Measurements from ENCODE around the gene HASPIN. TPM values are rescaled to one million over a fixed set of nuclear protein-coding genes. Genes with fewer than 3 reads are reported as not detected.

The HASPIN gene
- total RNA-seq, 2 donors from 2014 or later: 44.2 to 64.6 TPM

DNA sequence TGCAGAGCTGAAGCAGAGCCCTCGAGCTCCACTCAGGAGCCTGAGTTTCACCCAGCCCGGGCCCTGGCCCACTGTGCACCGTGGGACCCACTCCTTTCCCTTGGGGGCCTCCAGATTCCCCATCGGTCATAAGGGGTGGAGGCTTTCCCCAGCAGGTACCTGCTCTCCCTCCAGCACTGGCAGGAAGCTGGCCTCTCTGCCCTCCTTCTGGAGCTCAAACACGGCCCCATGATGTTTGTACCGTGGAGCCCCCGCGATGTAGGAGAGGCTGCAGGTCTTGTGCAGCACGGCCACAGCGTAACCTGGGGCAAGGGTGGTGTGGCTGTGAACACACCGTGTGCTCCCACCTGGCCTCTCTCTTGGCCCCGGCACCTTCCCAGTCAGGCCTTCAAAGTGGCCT is 29.9 kb downstream of the HASPIN start:
- Mint-ChIP-seq H3K27me3 (peaks cover 0 to 3% of the 10 kb centered on the region in 2 donors), H3K36me3 (no peaks in the 10 kb centered on the region), H3K9me3 (no peaks in the 10 kb centered on the region), H3K4me3 (no peak overlapping the region), H3K4me1 (ENCODE audit: low read depth in 2 of 2) (peaks cover 17 to 27% of the 10 kb centered on the region in 2 donors), H3K27ac (no peak overlapping the region)
- no peak for DNase-seq (ENCODE audit: low spot score)
- no peak for ATAC-seq

GRCh38 chr17:3754066-3754457 is 30.4 kb downstream of the HASPIN start:
- H3K4me1 Mint-ChIP-seq (ENCODE audit: low read depth in 2 of 2): peaks cover 17 to 24% of the 10 kb centered on the region in 2 donors
- H3K27ac Mint-ChIP-seq: no peak overlapping the region
- H3K36me3 Mint-ChIP-seq: no peaks in the 10 kb centered on the region
- DNase-seq (ENCODE audit: low spot score) (no peak), ATAC-seq (no peak)
- H3K9me3 Mint-ChIP-seq: no peaks in the 10 kb centered on the region
- no peak overlapping the region for H3K4me3 Mint-ChIP-seq
- no peaks in the 10 kb centered on the region for H3K27me3 Mint-ChIP-seq

GRCh38 chr17:3754458-3755334 is 31.0 kb downstream of the HASPIN start:
- DNase-seq (ENCODE audit: low spot score) (peak; percentile 85), ATAC-seq (peak; percentile 89 to 96)
- Mint-ChIP-seq H3K36me3 (peaks cover 3% of the 10 kb centered on the region), H3K9me3 (peaks cover 2% of the 10 kb centered on the region), H3K4me1 (ENCODE audit: low read depth in 2 of 2) (peaks cover 19 to 26% of the 10 kb centered on the region in 2 donors), H3K4me3 (no peak overlapping the region), H3K27ac (no peak overlapping the region), H3K27me3 (no peaks in the 10 kb centered on the region)

- H3K36me3 Mint-ChIP-seq: peaks cover 8% of the 10 kb centered on the region
- peak overlapping the region; percentile 48 for H3K4me3 Mint-ChIP-seq
- peaks cover 23 to 30% of the 10 kb centered on the region in 2 donors for H3K4me1 Mint-ChIP-seq (ENCODE audit: low read depth in 2 of 2)
- no peaks in the 10 kb centered on the region for H3K27me3 Mint-ChIP-seq
- ATAC-seq (no peak), DNase-seq (ENCODE audit: low spot score) (no peak)
- H3K9me3 Mint-ChIP-seq: peaks cover 7% of the 10 kb centered on the region
- H3K27ac Mint-ChIP-seq: peak overlapping the region in 1 of 2 donors; percentile 45
Observed at GRCh38 chr17:3755335-3756030, 31.8 kb downstream of the HASPIN start.

GRCh38 chr17:3759597-3760216 is 36.0 kb downstream of the HASPIN start:
- Mint-ChIP-seq H3K4me1 (ENCODE audit: low read depth in 2 of 2) (peaks cover 36 to 39% of the 10 kb centered on the region in 2 donors), H3K9me3 (peaks cover 7% of the 10 kb centered on the region), H3K4me3 (no peak overlapping the region), H3K36me3 (peaks cover 14% of the 10 kb centered on the region), H3K27me3 (no peaks in the 10 kb centered on the region), H3K27ac (peak overlapping the region in 1 of 2 donors; percentile 80)
- DNase-seq (ENCODE audit: low spot score) (no peak), ATAC-seq (no peak)

DNA sequence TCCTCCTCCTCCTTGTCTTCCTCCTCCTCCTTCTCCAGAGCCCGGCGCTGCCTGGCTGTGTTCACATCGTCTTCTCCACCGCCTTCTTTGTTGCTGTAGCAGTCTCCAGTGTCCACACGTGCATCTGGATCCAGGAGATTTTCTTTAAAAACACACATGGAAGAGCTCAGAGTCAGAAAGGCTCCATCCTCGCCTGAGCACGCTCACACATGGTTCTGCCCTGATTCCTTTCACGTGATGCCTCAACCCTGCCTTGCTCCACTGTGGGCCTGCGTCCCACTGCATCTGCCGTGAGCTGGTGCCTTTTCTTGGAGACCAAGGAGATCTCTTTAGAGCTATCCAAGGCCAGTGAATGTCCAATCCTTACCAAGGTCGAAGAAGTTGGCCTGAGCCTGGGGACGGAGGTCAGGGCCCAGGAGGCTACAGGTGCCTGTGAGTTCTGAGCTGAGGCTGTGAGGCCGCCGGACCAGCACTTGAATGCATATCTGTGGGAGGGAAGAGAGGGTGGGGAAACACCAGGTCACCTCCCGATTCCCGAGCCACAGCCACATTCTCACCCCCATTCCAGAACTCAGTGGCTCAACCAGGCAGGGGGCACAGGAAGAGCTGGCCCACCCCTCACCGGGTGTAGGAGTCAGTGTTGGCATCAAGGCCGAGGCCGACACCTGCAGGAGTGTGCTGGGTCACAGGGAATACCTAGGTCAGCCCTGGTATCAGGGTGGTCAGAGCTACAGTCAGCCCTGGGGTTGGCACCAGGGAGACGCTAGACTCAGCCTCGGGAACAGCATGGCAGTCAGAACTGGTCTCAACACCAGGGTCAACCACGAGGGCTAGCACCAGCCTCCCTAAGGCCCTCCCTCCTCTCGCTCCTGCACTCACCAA is 37.6 kb downstream of the HASPIN start:
- DNase-seq (ENCODE audit: low spot score): peak; percentile 59
- Mint-ChIP-seq H3K27ac (peak overlapping the region; percentile 42 to 80), H3K4me3 (no peak overlapping the region), H3K27me3 (no peaks in the 10 kb centered on the region), H3K4me1 (ENCODE audit: low read depth in 2 of 2) (peaks cover 49 to 52% of the 10 kb centered on the region in 2 donors), H3K9me3 (peaks cover 7% of the 10 kb centered on the region), H3K36me3 (peaks cover 14% of the 10 kb centered on the region)
- no peak for ATAC-seq

DNA sequence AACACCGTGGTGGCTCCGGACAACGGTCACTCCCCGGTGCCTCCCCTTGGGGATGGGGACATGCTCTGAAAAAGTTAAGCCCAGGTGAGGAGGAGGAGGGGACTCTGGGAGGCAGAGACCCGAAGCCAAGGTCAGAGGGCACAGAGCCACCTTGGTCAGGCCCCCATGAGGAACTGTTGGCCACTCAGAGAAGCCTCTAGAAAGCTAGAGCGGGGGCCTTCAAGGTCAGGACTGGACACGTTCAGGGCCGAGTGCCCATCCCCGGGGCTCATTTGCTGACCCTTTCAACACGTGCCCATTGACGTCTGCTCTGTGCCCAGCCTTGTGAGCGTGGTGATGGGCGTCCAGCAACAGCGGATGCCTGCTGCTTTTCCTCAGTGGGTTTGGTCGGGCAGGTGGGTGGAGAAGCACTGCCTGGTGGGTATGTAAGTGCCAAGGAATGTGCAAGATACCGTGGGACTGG is 38.2 kb downstream of the HASPIN start:
- H3K36me3 Mint-ChIP-seq: peaks cover 14% of the 10 kb centered on the region
- no peaks in the 10 kb centered on the region for H3K27me3 Mint-ChIP-seq
- peaks cover 7% of the 10 kb centered on the region for H3K9me3 Mint-ChIP-seq
- H3K27ac Mint-ChIP-seq: peak overlapping the region; percentile 85 to 97
- ATAC-seq (no peak), DNase-seq (ENCODE audit: low spot score) (peak; percentile 35)
- peak overlapping the region; percentile 80 for H3K4me3 Mint-ChIP-seq
- H3K4me1 Mint-ChIP-seq (ENCODE audit: low read depth in 2 of 2): peaks cover 55 to 57% of the 10 kb centered on the region in 2 donors

DNA sequence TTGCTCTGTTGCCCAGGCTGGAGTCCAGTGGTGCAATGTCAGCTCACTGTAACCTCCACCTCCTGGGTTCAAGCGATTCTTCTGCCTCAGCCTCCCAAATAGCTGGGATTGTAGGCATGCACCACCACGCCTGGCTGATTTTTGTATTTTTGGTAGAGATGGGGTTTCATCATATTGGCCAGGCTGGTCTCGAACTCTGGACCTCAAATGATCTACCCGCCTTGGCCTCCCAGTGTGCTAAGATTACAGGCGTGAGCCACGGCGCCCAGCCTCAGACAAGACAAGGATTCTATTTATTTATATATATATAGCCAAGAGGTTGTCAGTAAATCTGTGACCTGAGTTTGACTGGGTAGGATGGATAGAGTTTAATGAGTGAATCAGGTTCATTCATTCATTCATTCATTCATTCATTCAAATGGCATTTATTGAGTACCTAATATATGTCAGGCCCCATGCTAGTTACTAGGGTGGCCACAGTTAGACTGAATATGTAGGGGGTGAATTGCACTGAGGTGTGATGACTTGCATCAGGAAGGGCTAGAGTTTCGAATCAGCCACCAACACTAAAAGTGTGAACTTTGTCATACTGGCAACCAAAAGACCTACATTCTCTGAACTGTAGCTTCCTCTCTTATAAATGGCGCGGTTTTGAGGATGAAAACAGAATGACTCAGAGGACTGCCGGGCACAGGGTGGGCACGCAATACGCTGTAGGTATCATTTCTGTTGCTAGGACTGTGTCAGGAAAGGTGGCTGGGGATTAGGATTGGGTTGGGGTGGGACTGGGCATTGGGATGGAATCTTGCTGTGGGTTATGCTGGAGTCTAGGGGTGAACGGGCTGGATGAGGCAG is 39.4 kb downstream of the HASPIN start:
- H3K27me3 Mint-ChIP-seq: no peaks in the 10 kb centered on the region
- peak overlapping the region; percentile 85 to 97 for H3K27ac Mint-ChIP-seq
- peaks cover 7% of the 10 kb centered on the region for H3K9me3 Mint-ChIP-seq
- ATAC-seq: peak; percentile 85 to 87
- peak overlapping the region; percentile 80 for H3K4me3 Mint-ChIP-seq
- H3K4me1 Mint-ChIP-seq (ENCODE audit: low read depth in 2 of 2): peaks cover 56 to 57% of the 10 kb centered on the region in 2 donors
- peak; percentile 89 for DNase-seq (ENCODE audit: low spot score)
- peaks cover 14% of the 10 kb centered on the region for H3K36me3 Mint-ChIP-seq

- Mint-ChIP-seq H3K4me3 (peak overlapping the region; percentile 80), H3K27ac (peak overlapping the region; percentile 85 to 97), H3K9me3 (peaks cover 7% of the 10 kb centered on the region), H3K27me3 (no peaks in the 10 kb centered on the region), H3K36me3 (peaks cover 14% of the 10 kb centered on the region), H3K4me1 (ENCODE audit: low read depth in 2 of 2) (peaks cover 62 to 63% of the 10 kb centered on the region in 2 donors)
- DNase-seq (ENCODE audit: low spot score) (no peak), ATAC-seq (no peak)
Observed at GRCh38 chr17:3763777-3764170, 40.1 kb downstream of the HASPIN start.

- Mint-ChIP-seq H3K36me3 (peaks cover 3% of the 10 kb centered on the region), H3K27ac (peak overlapping the region; percentile 85 to 97), H3K4me1 (ENCODE audit: low read depth in 2 of 2) (peaks cover 69 to 70% of the 10 kb centered on the region in 2 donors), H3K27me3 (no peaks in the 10 kb centered on the region), H3K9me3 (no peaks in the 10 kb centered on the region), H3K4me3 (peak overlapping the region; percentile 80)
- DNase-seq (ENCODE audit: low spot score) (peak; percentile 55), ATAC-seq (no peak)
Observed at GRCh38 chr17:3765981-3766380, 42.3 kb downstream of the HASPIN start.

DNA sequence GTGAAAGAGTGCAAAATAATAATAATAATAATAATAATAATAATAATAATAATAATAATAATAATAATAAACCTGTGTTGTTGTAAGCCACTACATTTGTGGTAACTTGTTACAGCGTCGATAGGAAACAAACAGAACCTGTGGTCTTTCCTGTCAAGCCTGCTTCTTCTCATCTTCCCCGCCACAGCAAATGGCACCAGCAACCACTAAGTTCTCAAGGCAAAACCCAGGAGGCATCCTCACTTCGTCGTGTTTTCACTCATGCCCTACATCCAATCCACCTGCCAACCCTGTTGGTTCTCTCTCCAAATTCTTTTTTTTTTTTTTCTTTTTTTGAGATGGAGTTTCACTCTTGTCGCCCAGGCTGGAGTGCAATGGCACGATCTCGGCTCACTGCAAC is 43.1 kb downstream of the HASPIN start:
- H3K27ac Mint-ChIP-seq: peak overlapping the region; percentile 85 to 97
- peaks cover 67 to 69% of the 10 kb centered on the region in 2 donors for H3K4me1 Mint-ChIP-seq (ENCODE audit: low read depth in 2 of 2)
- ATAC-seq (no peak), DNase-seq (ENCODE audit: low spot score) (peak; percentile 73)
- no peaks in the 10 kb centered on the region for H3K9me3 Mint-ChIP-seq
- H3K4me3 Mint-ChIP-seq: peak overlapping the region; percentile 80
- no peaks in the 10 kb centered on the region for H3K27me3 Mint-ChIP-seq
- H3K36me3 Mint-ChIP-seq: no peaks in the 10 kb centered on the region

DNA sequence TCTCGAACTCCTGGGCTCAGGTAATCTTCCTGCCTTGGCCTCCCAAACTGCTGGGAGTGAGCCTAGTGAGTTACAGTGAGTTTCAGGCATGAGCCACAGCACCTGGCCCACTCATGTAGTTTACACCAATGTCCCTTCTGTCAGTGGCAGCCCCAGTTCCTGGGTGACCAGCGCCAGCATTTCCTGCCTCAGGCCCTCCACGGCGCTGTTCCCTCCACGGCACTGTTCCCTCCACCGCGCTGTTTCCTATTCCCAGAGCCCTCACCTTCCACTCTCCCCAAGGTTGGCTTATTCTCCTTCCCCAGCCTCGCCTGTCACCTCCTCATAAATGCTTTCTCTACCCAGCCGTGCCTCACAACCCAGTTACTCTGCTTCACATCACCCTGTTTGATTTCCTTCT is 44.6 kb downstream of the HASPIN start:
- peak overlapping the region; percentile 24 for H3K4me3 Mint-ChIP-seq
- ATAC-seq (no peak), DNase-seq (ENCODE audit: low spot score) (peak; percentile 58)
- no peaks in the 10 kb centered on the region for H3K36me3 Mint-ChIP-seq
- peaks cover 66 to 79% of the 10 kb centered on the region in 2 donors for H3K4me1 Mint-ChIP-seq (ENCODE audit: low read depth in 2 of 2)
- H3K9me3 Mint-ChIP-seq: no peaks in the 10 kb centered on the region
- H3K27me3 Mint-ChIP-seq: no peaks in the 10 kb centered on the region
- H3K27ac Mint-ChIP-seq: peak overlapping the region; percentile 85 to 97

All from natural killer cell treated with Interleukin-12 subunit alpha and Interleukin-12 subunit beta and Interleukin-15 and Interleukin-18, amount 100 ng/mL, for 72 hours (primary cell).